Colon (tissue), 2 donors: ENCODE results near the gene IFNA13.
"Not testable (repeated sequence)": the region's sequence is repeated elsewhere in the genome, so short reads cannot be mapped to it uniquely, and the experiment has no call there.

Experiments
- FAIRE-seq: peaks from 2 replicates; lab custom pipeline; 2012; peaks lifted over from hg19 to GRCh38; lab: Jason Lieb, UNC
- donor health status: control.
- donor health status: control.

The IFNA13 gene

GRCh38 chr9:21367957-21368356, at the start of gene IFNA13:
TSS of gene IFNA13 (minus strand) at chr9:21368057. CDS start at chr9:21368010, 47 bp downstream.
- no peak for FAIRE-seq

- FAIRE-seq, result no peak
Observed at GRCh38 chr9:21415493-21416267, 47.8 kb upstream of the IFNA13 start.

- no peak for FAIRE-seq
Observed at GRCh38 chr9:21414220-21414940, 46.5 kb upstream of the IFNA13 start.

- no peak for FAIRE-seq
Observed at GRCh38 chr9:21413624-21414023, 45.8 kb upstream of the IFNA13 start.

GRCh38 chr9:21413151-21413550, 45.3 kb upstream of the IFNA13 start:
- no peak for FAIRE-seq

- no peak for FAIRE-seq
Observed at GRCh38 chr9:21412107-21412506, 44.2 kb upstream of the IFNA13 start.

- FAIRE-seq, result no peak
Observed at GRCh38 chr9:21408817-21409216, 41.0 kb upstream of the IFNA13 start, which contains the start of gene IFNA8. TSS of gene IFNA8 (plus strand) at chr9:21409117. CDS start at chr9:21409177, 60 bp downstream.

GRCh38 chr9:21404146-21404545, 36.3 kb upstream of the IFNA13 start:
- FAIRE-seq, result no peak

GRCh38 chr9:21402386-21403251, 34.8 kb upstream of the IFNA13 start:
- no peak for FAIRE-seq

GRCh38 chr9:21399956-21400355, 32.1 kb upstream of the IFNA13 start:
- FAIRE-seq, result no peak

- FAIRE-seq, result no peak
Observed at GRCh38 chr9:21398955-21399489, 31.2 kb upstream of the IFNA13 start.

- no peak for FAIRE-seq
Observed at GRCh38 chr9:21395778-21396717, 28.2 kb upstream of the IFNA13 start.

- no peak for FAIRE-seq
Observed at GRCh38 chr9:21392270-21392669, 24.4 kb upstream of the IFNA13 start.

- FAIRE-seq, result peak; percentile 84
Observed at GRCh38 chr9:21385131-21385670, 17.3 kb upstream of the IFNA13 start, which contains the start of gene IFNA2. TSS of gene IFNA2 (minus strand) at chr9:21385398. CDS start at chr9:21385329, 69 bp downstream.

- FAIRE-seq, result no peak
Observed at GRCh38 chr9:21383627-21384026, 15.8 kb upstream of the IFNA13 start.

GRCh38 chr9:21381448-21382339, 13.8 kb upstream of the IFNA13 start:
- FAIRE-seq, result no peak

- FAIRE-seq, result not testable (repeated sequence)
Observed at GRCh38 chr9:21371467-21371866, 3.6 kb upstream of the IFNA13 start.

- not testable (repeated sequence) for FAIRE-seq
Observed at GRCh38 chr9:21367169-21367568, 688 bp downstream of the IFNA13 start.

GRCh38 chr9:21362287-21362686, 5.6 kb downstream of the IFNA13 start:
- FAIRE-seq, result no peak
